MCF 10A (cell line): ENCODE measurements around the gene C2orf49. TPM values are rescaled to one million over a fixed set of nuclear protein-coding genes. Genes with fewer than 3 reads are reported as not detected.

Experiments used
- BruUV-seq: library from RNA; stranded (reverse); fragments of 400-500 nt; replicated peaks from 2 replicates; lab custom pipeline; 2021; lab: Mats Ljungman, UMichigan
- CTCF ChIA-PET: fragments of 300-600 bp; sonication (Branson Sonifier 250); formaldehyde crosslinking; extraction: SDS; loops from one replicate; lab custom pipeline; 2021; ENCODE audit warnings: antibody characterized with exemption, inconsistent platforms; lab: Yijun Ruan, JAX
- POLR2A ChIA-PET: fragments of 300-600, 350-650 bp; sonication (Branson Sonifier 250); formaldehyde crosslinking; extraction: SDS; loops from one replicate; lab custom pipeline; 2020; ENCODE audit warnings: antibody characterized with exemption, inconsistent platforms; lab: Yijun Ruan, JAX
- DNase-seq: peaks from one replicate; pipeline ENCODE4 v3.0.0-alpha.2; 2018; ENCODE audit not compliant: unreplicated experiment
- H3K27ac Mint-ChIP-seq: one replicate; pipeline ENCODE4 v1.8.0; 2022; ENCODE audit warnings: mild to moderate bottlenecking, low read depth, mixed read lengths; ENCODE audit not compliant: unreplicated experiment
- H3K27me3 Mint-ChIP-seq: one replicate; pipeline ENCODE4 v1.8.0; 2022; ENCODE audit warnings: mixed read lengths; ENCODE audit not compliant: insufficient read depth, unreplicated experiment
- H3K36me3 Mint-ChIP-seq: one replicate; pipeline ENCODE4 v1.8.0; 2022; ENCODE audit warnings: mild to moderate bottlenecking, moderate library complexity, mixed read lengths; ENCODE audit not compliant: insufficient read depth, unreplicated experiment
- H3K4me1 Mint-ChIP-seq: one replicate; pipeline ENCODE4 v1.8.0; 2022; ENCODE audit warnings: mixed read lengths; ENCODE audit not compliant: insufficient read depth, unreplicated experiment
- H3K4me3 Mint-ChIP-seq: one replicate; pipeline ENCODE4 v1.8.0; 2022; ENCODE audit warnings: mild to moderate bottlenecking, moderate library complexity, mixed read lengths; ENCODE audit not compliant: unreplicated experiment
- H3K9me3 Mint-ChIP-seq: one replicate; pipeline ENCODE4 v1.8.0; 2022; ENCODE audit warnings: mixed read lengths; ENCODE audit not compliant: unreplicated experiment
- intact Hi-C: fragments of 100-400 bp; cut with micrococcal nuclease; formaldehyde crosslinking; loops from 2 replicates; pipeline ENCODE4 v1.14.1; 2022
- total RNA-seq: library from RNA; stranded (reverse); gene quantifications from 2 replicates; pipeline ENCODE4 v1.2.3, GENCODE V29; 2022
- TF ChIP-seq, protein P1 (sequence below): fragments of 200-600 bp; IDR thresholded peaks from one replicate; pipeline ENCODE4 v1.8.0; 2022; ENCODE audit warnings: antibody characterized with exemption, mild to moderate bottlenecking; ENCODE audit not compliant: unreplicated experiment

Gene C2orf49
- total RNA-seq, 1 experiment from 2014 or later: 24.2 TPM

DNA sequence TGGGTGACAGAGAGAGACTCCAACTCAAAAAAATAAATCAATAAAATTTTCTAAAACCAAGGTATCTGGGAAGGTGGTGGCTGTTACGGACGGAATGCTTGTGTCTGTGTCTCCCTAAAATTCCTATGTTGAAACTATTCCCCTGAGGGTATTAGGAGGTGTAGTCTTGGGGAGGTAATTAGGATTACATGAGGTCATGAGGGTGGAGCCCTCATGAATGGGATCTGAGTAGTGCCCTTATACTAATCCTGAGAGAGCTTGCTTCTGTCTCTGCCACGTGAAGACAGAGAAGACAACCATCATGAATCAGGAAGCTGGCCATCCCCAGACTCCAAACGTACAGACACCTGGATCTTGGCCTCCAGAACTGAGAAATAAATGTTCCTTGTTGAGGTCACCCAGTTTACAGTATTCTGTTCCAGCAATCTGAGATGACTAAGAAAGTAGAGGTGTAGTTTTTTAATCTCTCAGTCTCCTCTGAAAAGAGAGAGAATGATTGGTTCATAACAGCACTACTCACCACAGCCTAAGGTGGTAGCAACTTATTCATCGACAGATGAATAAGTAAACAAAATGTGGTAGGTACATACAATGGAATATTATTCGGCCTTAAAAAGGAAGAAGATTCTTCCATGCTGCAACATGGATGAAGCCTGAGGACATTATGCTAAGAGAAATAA, 46.2 kb upstream of the C2orf49 start:
- H3K9me3 Mint-ChIP-seq: no peaks in the 10 kb centered on the region
- ChIA-PET POLR2A (no interaction called here), CTCF (no interaction called here)
- intact Hi-C loops: no loop called here
- no peaks in the 10 kb centered on the region for H3K27me3 Mint-ChIP-seq
- no peak overlapping the region for H3K4me3 Mint-ChIP-seq
- H3K4me1 Mint-ChIP-seq: peaks cover 8% of the 10 kb centered on the region
- H3K36me3 Mint-ChIP-seq: peaks cover 41% of the 10 kb centered on the region
- TF ChIP-seq, protein P1, sequence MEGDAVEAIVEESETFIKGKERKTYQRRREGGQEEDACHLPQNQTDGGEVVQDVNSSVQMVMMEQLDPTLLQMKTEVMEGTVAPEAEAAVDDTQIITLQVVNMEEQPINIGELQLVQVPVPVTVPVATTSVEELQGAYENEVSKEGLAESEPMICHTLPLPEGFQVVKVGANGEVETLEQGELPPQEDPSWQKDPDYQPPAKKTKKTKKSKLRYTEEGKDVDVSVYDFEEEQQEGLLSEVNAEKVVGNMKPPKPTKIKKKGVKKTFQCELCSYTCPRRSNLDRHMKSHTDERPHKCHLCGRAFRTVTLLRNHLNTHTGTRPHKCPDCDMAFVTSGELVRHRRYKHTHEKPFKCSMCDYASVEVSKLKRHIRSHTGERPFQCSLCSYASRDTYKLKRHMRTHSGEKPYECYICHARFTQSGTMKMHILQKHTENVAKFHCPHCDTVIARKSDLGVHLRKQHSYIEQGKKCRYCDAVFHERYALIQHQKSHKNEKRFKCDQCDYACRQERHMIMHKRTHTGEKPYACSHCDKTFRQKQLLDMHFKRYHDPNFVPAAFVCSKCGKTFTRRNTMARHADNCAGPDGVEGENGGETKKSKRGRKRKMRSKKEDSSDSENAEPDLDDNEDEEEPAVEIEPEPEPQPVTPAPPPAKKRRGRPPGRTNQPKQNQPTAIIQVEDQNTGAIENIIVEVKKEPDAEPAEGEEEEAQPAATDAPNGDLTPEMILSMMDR: no peak
- DNase-seq: peak; percentile 5
- no TSS peak for BruUV-seq
- H3K27ac Mint-ChIP-seq: peak overlapping the region; percentile 58

DNA sequence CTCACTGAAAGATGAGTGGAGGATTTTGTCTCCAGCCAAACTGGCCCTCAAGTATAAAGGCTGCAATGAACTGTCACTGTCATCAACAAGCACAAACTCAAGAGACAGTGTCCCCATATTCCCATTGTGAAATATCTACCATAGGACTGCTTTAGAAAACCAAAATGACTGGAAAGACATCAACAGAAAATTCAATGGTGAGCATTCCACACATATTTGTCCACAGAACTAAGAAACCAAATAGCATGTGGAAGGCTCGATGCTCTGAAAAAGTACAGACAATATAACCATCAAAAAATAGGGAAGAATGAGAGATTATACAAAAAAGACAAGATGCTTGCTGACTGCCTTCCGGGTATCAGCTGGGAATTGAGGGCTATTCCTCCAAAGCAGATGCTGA, 45.4 kb upstream of the C2orf49 start:
- H3K27ac Mint-ChIP-seq: no peak overlapping the region
- no TSS peak for BruUV-seq

DNA sequence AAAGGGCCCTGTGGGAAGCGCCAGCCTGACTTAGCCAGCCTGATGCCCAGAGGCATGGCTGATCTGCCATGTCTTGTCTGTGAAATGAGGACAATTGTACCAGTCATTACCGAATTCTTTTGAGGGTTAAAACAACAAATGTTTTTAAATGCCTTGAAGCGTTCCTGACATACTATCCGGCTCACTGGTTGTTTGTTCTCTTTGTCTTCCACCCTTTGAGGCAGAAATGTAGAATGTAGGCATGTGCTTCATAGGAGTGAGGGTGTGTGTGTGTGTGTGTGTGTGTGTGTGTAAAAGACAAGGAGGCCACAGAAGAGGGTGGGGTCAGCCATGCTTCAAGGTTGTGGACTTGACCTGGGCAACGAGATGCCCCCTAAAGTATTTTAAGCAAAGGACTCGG, 43.3 kb upstream of the C2orf49 start:
- Mint-ChIP-seq H3K36me3 (peaks cover 59% of the 10 kb centered on the region), H3K27me3 (no peaks in the 10 kb centered on the region), H3K9me3 (no peaks in the 10 kb centered on the region), H3K4me1 (peaks cover 14% of the 10 kb centered on the region), H3K4me3 (no peak overlapping the region), H3K27ac (no peak overlapping the region)
- DNase-seq: no peak
- ChIA-PET POLR2A (no interaction called here), CTCF (interaction anchor here (0.6 to 4.0 kb wide), 21 partner anchors 12 to 268 kb away, joined by 3 to 31 read pairs (median 4); no protein-coding TSS in a partner anchor)
- TF ChIP-seq, protein P1: no peak
- intact Hi-C loops: no loop called here
- BruUV-seq: no TSS peak

More for the DNA sequence above, 45.4 kb upstream of the C2orf49 start:
- H3K36me3 Mint-ChIP-seq: peaks cover 42% of the 10 kb centered on the region
- TF ChIP-seq, protein P1: no peak
- intact Hi-C loops: no loop called here
- POLR2A ChIA-PET: interaction anchor here (0.7 to 1.2 kb wide), 2 partner anchors 254 to 558 kb away, joined by 3 read pairs; partner anchors contain the start of gene MRPS9
- no peak for DNase-seq
- H3K4me3 Mint-ChIP-seq: no peak overlapping the region
- CTCF ChIA-PET: interaction anchor here (0.7 to 4.0 kb wide), 5 partner anchors 10 to 263 kb away, joined by 3 to 20 read pairs (median 4); no protein-coding TSS in a partner anchor
- H3K9me3 Mint-ChIP-seq: no peaks in the 10 kb centered on the region
- H3K27me3 Mint-ChIP-seq: no peaks in the 10 kb centered on the region
- H3K4me1 Mint-ChIP-seq: peaks cover 10% of the 10 kb centered on the region

DNA sequence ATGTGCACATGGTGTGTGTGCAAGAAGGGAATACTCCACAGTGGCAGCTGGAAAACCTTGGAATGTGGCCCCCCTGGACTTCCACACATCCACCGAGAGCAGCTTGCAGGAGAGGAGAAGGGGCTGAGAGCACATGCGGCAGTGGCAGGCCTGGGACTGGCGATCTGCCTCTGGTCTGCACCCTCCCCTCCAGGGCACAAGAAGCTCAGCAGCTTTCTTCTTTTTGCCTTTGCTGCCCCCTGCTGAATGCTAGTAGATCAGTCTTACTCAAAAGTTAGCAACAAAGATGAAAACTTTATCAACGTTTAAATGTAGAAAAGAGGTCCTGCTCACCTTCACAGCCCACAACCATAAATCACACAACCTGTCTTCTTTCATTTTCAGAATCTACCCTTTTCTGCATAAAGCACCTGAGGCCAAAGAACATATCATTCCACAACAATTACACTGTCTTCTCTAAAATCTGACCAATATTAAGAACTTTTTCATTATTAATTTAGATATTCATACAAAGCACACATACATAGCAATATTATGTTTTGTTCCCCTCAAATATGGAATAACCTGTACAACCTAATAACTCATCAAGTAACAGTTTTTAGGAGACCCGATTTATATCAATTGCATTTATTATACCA, 42.4 kb upstream of the C2orf49 start:
- Mint-ChIP-seq H3K9me3 (no peaks in the 10 kb centered on the region), H3K36me3 (peaks cover 59% of the 10 kb centered on the region), H3K27me3 (no peaks in the 10 kb centered on the region), H3K4me1 (peaks cover 14% of the 10 kb centered on the region), H3K4me3 (no peak overlapping the region), H3K27ac (no peak overlapping the region)
- intact Hi-C loops: loop anchor here (1.0 kb wide), 2 partner anchors 181 to 226 kb away; no protein-coding TSS in a partner anchor
- CTCF ChIA-PET: interaction anchor here (0.5 to 4.0 kb wide), 26 partner anchors 11 to 419 kb away, joined by 3 to 31 read pairs (median 3); no protein-coding TSS in a partner anchor
- peak; percentile 60 for DNase-seq
- no TSS peak for BruUV-seq
- TF ChIP-seq, protein P1: peak; percentile 48
- POLR2A ChIA-PET: interaction anchor here (0.7 kb wide), 1 partner anchor 11 kb away, joined by 3 read pairs; no protein-coding TSS in a partner anchor
